ENCODE measurements around the gene HOPX.
A peak's percentile ranks its signal among the peaks of the same experiment; 100 is the strongest.

The HOPX gene

DNA sequence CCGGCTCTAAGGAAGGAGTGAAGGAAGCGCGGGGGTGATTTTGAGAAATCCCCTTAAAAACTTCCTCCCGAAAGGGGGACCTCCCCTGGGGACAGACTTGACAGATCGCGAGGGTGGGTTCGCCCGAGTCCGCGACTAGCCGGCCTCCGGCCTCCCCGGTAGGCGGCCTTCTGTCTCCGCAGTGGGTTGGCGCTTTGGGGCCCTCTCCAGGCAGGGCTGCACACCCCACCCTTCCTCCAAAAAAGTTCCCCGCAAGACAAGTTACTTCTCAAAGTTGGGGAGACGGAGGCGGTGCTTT, 24.8 kb downstream of the HOPX start:
- TF ChIP-seq, protein P1, sequence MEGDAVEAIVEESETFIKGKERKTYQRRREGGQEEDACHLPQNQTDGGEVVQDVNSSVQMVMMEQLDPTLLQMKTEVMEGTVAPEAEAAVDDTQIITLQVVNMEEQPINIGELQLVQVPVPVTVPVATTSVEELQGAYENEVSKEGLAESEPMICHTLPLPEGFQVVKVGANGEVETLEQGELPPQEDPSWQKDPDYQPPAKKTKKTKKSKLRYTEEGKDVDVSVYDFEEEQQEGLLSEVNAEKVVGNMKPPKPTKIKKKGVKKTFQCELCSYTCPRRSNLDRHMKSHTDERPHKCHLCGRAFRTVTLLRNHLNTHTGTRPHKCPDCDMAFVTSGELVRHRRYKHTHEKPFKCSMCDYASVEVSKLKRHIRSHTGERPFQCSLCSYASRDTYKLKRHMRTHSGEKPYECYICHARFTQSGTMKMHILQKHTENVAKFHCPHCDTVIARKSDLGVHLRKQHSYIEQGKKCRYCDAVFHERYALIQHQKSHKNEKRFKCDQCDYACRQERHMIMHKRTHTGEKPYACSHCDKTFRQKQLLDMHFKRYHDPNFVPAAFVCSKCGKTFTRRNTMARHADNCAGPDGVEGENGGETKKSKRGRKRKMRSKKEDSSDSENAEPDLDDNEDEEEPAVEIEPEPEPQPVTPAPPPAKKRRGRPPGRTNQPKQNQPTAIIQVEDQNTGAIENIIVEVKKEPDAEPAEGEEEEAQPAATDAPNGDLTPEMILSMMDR (IDR thresholded peaks at IDR 0.05; ENCODE audit: control insufficient read depth, extremely low read depth, insufficient read depth): no peak
- H3K4me3 ChIP-seq (ENCODE audit: low read depth, low read length): no peak overlapping the region
- DNase-seq (ENCODE audit: low read depth): no peak

DNA sequence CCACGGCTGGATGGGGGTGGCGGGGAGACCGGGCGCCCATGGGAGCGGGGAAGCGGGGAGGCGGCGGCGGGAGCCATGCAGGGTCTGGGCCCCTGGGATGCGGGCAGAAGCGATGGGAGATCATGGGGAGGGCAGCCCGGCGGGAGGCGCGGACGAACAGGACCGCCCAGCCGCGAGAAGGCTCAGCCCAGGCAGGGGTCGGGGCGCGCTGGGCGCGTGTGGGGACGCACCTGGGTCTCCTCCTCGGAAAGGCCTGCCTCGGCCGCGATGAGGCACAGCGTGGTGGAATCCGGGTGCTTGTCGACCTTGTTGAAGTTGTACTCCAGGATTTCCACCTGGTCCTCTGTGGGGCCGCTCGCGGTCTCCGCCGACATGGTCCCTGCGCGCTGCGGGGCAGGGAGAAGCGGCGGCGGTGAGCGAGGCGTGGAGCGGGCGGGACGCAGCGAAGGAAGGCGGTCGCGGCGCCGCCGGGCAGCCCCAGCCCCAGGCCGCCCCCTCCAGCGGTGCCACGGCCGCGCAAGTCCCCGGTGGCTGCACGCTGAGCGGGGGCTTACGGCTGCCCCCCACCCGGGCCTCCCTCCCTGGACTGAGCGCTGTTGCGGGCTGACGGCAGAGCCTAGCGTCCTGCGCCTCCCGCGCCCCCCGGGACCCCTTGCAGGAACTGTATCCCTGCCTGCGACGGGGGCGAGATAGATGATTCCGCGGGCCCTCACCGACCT, 25.3 kb downstream of the HOPX start:
- TF ChIP-seq, protein P1 (IDR thresholded peaks at IDR 0.05; ENCODE audit: control insufficient read depth, extremely low read depth, insufficient read depth): no peak
- H3K4me3 ChIP-seq (ENCODE audit: low read depth, low read length): no peak overlapping the region
- DNase-seq (ENCODE audit: low read depth): no peak

DNA sequence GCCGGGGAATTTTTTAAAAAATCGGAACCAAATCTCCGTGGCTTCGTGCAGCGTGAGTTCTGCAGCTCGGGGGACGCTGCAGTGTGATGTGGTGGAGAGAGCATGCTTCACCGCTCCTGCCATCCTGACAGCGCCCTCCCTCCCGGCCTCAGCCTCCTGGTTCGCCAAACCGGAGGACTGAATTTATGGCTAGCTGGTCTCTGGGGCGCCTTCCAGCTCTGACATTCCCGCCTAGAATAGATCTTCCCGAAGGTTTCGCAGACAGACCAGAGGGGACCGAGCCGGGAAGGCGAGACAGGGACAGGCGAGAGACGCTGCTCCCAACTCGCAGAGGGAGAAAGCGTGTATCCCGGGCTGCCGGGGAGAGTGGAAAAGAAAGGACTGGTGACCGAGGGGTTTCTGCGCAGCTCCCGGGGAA, 25.9 kb downstream of the HOPX start:
- TF ChIP-seq, protein P1 (IDR thresholded peaks at IDR 0.05; ENCODE audit: control insufficient read depth, extremely low read depth, insufficient read depth): no peak
- no peak for DNase-seq (ENCODE audit: low read depth)
- H3K4me3 ChIP-seq (ENCODE audit: low read depth, low read length): no peak overlapping the region

DNA sequence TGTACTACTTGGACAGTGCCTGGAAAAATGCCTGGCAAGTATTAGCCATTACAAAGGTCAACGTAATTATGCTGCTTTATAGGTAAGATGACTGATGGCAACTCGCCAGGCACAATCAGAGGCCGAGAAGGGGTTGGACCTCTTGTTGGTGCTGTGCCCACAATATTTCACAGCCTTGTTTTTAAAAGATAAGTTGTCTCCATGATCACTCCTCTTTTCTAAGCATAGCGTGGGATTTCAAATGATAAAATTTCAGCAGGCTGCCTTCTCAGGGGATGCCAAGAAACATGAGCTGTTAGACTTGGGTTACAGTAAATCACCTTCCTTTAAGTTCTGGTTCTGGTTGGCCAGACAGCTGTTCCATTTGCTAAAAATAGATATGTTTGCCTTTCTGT, 26.9 kb downstream of the HOPX start:
- DNase-seq (ENCODE audit: low read depth): peak; percentile 63
- no peak overlapping the region for H3K4me3 ChIP-seq (ENCODE audit: low read depth, low read length)
- TF ChIP-seq, protein P1 (IDR thresholded peaks at IDR 0.05; ENCODE audit: control insufficient read depth, extremely low read depth, insufficient read depth): no peak

DNA sequence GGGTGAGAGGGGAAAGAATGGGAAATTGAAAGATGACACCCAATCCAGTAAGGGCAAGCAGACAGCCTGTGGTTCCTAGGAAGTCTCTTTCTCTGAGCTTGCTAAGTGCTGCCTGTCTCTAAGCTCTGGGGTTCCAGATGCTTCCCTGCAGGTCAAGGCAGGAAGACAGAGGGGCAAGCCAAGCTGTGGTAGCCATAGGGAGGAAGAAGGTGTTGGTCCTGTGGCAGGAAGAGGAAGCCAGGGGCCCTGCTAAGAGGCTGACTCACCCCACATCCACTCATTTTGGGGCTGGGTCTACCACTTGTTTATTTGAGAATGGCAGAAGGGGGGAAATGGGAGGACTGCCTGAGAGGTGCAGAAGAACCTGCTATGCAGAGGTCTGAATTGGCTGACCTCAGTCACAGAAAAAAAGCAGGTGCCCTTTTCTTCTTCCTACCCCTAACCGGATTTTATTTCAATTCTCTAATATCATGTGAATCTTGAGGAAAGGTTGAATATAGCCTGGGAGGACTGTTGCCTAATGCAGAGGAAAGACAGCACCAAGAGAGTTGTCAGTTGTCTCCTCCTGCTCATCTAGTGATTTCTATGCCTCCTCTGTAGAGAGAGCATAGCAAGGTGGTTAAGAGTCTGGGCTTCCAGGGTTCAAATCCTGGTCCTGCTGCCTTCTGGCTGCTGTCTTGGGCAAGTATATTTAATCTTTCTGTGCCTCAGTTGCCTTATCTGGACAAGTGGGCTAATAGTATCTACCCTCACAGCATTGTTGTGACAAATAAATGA, 27.4 kb downstream of the HOPX start:
- DNase-seq (ENCODE audit: low read depth): no peak
- TF ChIP-seq, protein P1 (IDR thresholded peaks at IDR 0.05; ENCODE audit: control insufficient read depth, extremely low read depth, insufficient read depth): no peak
- H3K4me3 ChIP-seq (ENCODE audit: low read depth, low read length): no peak overlapping the region

DNA sequence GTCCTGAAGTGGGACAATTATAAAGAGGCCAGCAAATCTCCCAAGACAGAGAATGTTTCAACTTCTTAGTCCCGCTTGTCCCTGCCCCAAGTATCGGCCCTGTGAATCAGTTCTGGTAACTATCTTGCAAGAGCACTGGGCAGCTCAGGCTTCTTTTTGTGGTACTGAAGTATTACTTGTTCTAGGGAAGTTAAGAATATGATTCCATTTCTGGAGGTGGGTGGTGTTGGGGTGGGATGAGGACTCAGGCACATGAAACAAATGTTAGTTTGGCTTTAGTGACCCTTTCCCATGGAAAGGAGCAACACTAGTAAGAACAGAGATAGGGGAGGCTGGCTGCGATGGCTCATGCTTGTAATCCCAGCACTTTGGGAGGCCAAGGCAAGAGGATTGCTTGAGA, 28.9 kb downstream of the HOPX start:
- no peak overlapping the region for H3K4me3 ChIP-seq (ENCODE audit: low read depth, low read length)
- TF ChIP-seq, protein P1 (IDR thresholded peaks at IDR 0.05; ENCODE audit: control insufficient read depth, extremely low read depth, insufficient read depth): no peak
- no peak for DNase-seq (ENCODE audit: low read depth)

DNA sequence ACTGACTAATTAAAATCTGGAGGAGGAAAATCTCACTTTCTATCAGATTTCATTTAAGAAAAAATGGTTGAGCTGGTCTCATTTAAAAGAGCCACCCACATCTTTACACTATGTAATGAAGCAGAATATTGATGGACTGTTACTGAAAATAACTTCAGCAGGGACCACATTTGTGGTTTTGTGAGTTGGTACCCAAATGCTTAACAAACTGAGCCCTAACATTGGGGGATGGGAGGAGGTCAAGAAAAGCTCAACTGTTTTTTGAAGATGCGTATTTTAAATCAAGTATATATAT, 30.1 kb downstream of the HOPX start:
- DNase-seq (ENCODE audit: low read depth): no peak
- TF ChIP-seq, protein P1 (IDR thresholded peaks at IDR 0.05; ENCODE audit: control insufficient read depth, extremely low read depth, insufficient read depth): no peak
- H3K4me3 ChIP-seq (ENCODE audit: low read depth, low read length): no peak overlapping the region

Measured in LNCaP clone FGC (cell line).